Right hindlimb (tissue), 1 donor: Measurements from ENCODE around the gene ALPK1.
"Not testable (repeated sequence)": the region's sequence is repeated elsewhere in the genome, so short reads cannot be mapped to it uniquely, and the experiment has no call there.

Experiments used
- DNase-seq: peaks from one replicate; pipeline ENCODE4 v3.0.0-alpha.2; 2018

The ALPK1 gene

DNA sequence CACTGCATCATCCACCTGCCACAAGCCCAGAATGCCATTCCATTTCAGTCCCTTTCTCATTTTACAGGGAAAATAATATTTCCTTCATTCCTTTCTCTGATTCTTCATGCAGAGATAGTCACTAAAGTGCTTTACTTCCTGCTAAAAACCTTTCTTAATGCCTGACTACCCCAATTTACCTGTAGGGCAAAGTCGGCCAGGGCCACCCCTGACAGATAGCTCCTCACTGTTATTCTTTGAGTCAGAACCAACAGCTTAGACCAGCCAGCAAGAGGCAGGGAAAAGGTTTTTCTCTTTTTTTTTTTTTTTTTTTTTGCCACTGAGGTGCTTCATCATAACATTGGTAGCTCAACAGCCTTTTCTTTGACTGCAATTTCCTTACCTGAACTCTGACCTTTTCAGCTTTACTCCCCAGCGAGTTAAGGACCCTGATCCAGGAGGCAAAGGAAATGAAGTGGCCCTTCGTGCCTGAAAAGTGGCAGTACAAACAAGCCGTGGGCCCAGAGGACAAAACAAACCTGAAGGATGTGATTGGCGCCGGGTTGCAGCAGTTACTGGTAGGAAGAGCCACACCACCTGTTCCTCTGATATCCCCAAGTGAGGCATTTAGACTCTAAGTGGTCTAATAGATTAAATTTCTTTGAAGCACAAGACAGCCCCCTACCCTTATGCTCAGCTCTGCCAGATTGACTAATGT is 85.0 kb downstream of the ALPK1 start:
- DNase-seq: no peak

GRCh38 chr4:112386071-112386470 is 88.9 kb downstream of the ALPK1 start:
- DNase-seq: no peak

DNA sequence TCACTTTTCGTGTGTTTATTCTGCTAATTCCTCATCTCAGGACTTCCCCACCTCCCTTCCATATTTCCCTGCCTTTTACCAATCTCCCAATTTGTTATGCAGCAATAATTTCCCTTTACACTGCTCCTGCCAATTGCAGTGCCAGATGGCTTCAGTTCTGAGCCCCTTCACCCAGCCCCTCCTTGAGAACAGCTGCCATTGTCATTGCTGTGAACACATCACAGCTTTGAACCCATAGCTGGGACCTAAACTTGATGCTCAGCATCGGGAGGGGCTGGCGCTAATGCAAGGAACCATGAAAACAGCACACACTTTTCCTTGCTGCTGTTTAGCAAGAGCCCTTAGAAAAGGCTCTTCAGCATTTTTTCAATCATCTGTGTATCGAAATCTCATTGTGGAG is 104.9 kb downstream of the ALPK1 start:
- DNase-seq: peak; percentile 47

- DNase-seq: peak; percentile 41
Observed at GRCh38 chr4:112403101-112403945, 106.2 kb downstream of the ALPK1 start.

GRCh38 chr4:112410364-112410763 is 113.2 kb downstream of the ALPK1 start:
- DNase-seq: no peak

GRCh38 chr4:112410804-112411203 is 113.6 kb downstream of the ALPK1 start:
- no peak for DNase-seq

DNA sequence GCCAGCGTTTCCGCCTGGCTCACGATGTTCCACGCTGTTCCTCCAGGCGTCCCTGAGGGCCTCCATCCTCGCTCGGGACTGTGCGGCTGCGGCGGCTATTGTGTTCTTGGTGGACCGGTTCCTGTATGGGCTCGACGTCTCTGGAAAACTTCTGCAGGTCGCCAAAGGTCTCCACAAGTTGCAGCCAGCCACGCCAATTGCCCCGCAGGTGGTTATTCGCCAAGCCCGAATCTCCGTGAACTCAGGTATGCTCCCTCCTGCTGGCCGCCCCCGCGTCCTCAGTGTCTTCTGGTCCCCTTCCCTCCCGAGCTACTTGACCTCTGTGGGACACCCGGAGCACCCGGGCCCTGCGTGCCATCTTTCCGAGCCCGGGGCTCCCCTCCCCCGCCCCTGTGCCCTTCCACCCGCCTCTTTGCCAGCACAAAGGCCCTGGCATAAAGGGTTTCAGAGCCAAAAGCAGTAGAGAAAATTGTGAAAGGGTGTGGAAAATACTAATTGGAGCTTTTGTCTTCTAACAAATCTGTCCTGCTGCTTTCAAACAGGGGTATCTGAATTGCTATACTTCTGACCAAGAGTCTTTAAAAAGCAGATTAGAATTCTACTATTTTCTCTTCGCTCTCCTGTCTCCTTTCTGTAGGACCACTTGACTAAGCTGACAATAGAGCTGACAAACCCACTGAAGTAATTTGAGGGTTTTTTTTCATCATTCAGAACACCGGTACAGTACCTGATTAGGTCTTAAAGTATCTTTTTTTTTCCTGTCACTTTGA is 114.8 kb downstream of the ALPK1 start:
- DNase-seq: no peak

- no peak for DNase-seq
Observed at GRCh38 chr4:112416464-112416863, 119.3 kb downstream of the ALPK1 start.

DNA sequence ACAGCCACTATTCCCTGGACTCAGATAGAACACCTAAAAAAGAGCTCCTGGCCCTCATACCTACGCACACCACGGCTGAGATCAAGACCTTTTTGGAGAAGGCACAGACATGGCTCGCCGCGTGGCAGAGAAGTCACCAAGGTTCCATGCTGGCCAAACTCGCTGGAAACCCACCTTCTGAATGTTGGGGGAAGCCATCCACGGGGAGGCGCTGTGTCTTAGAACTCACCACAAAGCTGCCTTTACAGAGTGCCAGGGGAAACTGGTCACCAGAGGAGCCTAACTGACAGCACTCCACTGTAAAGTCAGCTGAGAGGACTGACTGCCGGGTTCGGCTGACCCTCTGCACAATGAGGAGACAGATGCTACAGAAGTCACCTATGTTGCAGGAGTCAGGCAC is 120.9 kb downstream of the ALPK1 start:
- DNase-seq: no peak

- DNase-seq: no peak
Observed at GRCh38 chr4:112421911-112422310, 124.7 kb downstream of the ALPK1 start.

- DNase-seq: no peak
Observed at GRCh38 chr4:112422644-112423043, 125.5 kb downstream of the ALPK1 start.

DNA sequence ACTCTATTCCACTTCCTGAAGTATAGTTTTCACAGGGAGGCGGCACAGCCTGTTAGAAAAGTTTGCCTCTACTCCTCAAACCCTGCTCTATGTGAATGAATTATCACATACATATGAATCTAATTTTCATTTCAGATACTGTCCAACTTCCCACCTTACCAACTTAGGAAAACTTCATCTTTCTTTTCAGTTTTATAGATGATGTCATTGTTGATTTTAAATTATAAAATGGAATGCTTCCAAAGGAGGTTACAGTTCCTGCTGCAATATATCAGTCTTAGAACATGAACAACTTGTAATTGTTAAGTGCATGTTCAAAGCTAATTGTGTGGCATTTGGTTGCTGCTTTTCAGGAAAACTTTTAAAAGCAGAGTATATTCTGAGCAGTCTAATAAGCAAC is 126.4 kb downstream of the ALPK1 start:
- DNase-seq: no peak

GRCh38 chr4:112425823-112426222 is 128.7 kb downstream of the ALPK1 start:
- DNase-seq: no peak

DNA sequence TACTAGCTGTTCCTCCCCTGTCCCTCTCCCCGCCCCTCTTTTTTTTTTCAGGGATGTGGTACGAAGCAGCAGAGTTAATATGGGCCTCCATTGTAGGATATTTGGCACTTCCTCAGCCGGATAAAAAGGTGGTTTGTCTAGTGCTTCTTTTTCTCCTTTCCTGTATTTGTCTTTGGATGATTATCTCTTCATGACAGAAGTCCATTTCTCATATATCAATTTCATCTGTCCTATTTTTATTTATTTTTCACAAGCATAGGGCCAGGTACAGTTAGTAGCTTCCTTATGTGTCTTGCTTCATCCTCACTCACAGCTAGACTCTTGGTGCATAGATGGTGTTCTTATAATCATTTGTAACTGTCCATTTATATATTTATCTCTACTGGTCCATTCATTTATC is 129.2 kb downstream of the ALPK1 start:
- DNase-seq: no peak

DNA sequence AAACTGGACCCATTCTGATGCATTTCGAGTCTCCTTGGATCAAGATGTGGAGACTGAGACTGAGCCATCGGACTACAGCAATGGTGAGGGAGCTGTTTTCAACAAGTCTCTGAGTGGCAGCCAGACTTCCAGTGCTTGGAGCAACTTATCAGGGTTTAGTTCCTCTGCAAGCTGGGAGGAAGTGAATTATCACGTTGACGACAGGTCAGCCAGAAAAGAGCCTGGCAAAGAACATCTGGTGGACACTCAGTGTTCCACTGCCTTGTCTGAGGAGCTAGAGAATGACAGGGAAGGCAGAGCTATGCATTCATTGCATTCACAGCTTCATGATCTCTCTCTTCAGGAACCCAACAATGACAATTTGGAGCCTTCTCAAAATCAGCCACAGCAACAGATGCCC is 134.0 kb downstream of the ALPK1 start:
- DNase-seq: no peak

- no peak for DNase-seq
Observed at GRCh38 chr4:112436987-112437386, 139.8 kb downstream of the ALPK1 start.

GRCh38 chr4:112442226-112442625 is 145.1 kb downstream of the ALPK1 start:
- DNase-seq: not testable (repeated sequence)

GRCh38 chr4:112448306-112449132 is 151.3 kb downstream of the ALPK1 start:
- no peak for DNase-seq

GRCh38 chr4:112449708-112450107 is 152.5 kb downstream of the ALPK1 start:
- no peak for DNase-seq

- DNase-seq: no peak
Observed at GRCh38 chr4:112451104-112451503, 153.9 kb downstream of the ALPK1 start.

DNA sequence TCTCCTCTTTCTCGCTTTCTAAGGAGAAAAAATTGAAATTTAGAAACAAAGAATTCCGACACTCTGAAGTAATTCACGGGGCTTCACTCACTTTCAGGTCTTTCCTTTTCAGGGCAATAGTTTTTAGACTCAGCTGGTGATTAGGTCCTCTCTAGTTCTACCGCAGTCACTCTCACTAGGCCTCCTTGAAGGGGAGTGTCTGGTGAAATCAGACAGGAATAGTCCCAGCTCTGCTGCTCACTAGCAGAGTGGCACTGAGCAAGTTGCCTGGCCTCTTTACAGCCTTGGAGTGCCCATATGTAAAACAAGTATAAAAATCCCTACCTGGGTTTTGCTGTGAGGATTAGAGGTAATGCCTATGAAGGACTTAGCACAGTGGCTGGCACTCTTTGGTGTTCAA is 154.7 kb downstream of the ALPK1 start:
- no peak for DNase-seq

- DNase-seq: no peak
Observed at GRCh38 chr4:112453321-112453720, 156.2 kb downstream of the ALPK1 start.

GRCh38 chr4:112472318-112472717 is 175.1 kb downstream of the ALPK1 start:
- DNase-seq: no peak
